GM12874 (cell line): ENCODE data around the gene HERPUD2.

Experiments used
- CTCF ChIP-seq: IDR thresholded peaks from 2 replicates; pipeline ENCODE4 v1.5.1; 2011; ENCODE audit warnings: low read depth, mild to moderate bottlenecking, control low read depth, low read length, moderate library complexity; ENCODE audit not compliant: insufficient read depth

The HERPUD2 gene

DNA sequence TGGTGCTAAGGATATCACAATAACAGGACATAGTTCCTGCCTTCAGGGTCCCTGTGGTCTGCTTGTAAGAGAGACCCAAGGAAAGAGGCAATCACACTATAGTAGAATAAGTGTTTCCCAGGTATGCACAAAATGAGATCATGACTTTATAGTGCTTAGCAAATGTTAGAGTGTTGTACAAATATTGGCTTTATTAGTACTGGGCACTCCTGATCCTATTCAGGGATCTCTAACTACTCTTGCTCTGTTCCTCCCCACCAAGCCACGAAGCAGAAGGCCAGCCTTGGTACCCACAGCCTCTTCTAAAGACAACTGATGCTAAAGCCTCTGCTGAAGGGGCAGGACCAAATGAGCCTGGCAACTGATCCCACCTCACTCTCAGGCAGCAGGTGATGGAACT lies 75.1 kb downstream of the HERPUD2 start:
- TF ChIP-seq CTCF: no peak

DNA sequence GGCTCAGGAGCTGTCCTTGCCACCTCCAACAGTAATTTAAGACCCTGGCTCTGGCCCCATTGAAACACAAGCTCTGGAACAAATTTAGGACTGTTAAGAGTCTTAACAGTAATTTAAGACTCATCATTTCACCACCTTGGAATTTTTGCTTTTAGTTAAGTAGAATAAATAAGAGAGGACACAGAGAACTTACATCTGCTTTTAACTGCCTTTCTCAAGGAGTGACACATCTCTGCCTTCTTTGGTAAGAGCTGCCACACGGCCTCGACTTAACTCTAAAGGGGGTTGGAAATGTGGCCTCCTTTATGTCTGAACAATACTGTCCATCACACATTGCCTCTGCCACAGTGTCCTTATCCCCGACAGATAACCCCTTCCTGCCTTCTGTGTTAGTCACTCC lies 77.9 kb downstream of the HERPUD2 start:
- no peak for TF ChIP-seq CTCF

DNA sequence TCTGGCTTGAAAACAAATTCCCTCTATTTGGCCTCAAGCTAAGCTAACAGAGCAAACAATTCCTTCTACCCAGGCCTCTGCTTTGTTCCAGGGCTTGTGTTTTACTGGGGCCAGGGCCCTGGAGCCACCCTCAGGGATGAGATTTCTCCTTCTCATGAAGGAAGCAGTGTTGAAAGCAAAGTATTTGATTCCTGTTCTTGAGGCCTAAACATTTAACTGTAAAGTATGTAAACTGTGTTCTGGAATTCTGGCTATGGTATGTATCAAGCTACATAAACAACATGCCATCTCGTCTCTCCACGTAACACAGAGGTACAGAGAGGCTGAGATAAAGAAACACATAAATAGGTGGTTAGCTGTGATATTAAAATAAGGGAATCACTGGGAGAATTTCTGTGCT lies 81.8 kb downstream of the HERPUD2 start:
- TF ChIP-seq CTCF: no peak

- no peak for TF ChIP-seq CTCF
Measured at GRCh38 chr7:35605760-35606159, 89.2 kb downstream of the HERPUD2 start.

GRCh38 chr7:35604595-35604994 lies 90.3 kb downstream of the HERPUD2 start:
- no peak for TF ChIP-seq CTCF

- TF ChIP-seq CTCF: no peak
Measured at GRCh38 chr7:35599645-35600044, 95.3 kb downstream of the HERPUD2 start.

DNA sequence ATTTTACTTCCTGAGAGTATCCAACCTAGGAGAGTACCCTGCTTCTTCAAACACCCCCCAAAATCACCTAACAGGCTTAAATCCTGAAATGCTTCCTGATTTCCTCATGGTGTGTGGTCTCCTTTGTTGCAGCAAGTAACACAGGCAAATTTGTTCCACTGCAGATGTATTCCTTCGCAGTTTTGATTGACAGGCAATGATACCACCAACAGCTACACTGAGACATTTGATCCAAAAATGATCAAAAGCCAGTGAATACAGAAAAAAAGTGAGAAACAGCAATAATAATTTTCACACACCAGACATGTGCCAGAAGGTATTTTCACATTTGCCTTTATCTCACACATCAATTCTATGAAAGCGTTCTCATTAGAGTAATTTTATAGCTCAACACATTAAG lies 95.9 kb downstream of the HERPUD2 start:
- no peak for TF ChIP-seq CTCF

GRCh38 chr7:35596061-35596460 lies 98.9 kb downstream of the HERPUD2 start:
- TF ChIP-seq CTCF: no peak
